HG03280 (cell line): ENCODE measurements around the gene SEC24C.
"Not testable (repeated sequence)": the region's sequence is repeated elsewhere in the genome, so short reads cannot be mapped to it uniquely, and the experiment has no call there.

Experiments
- ATAC-seq: cut with Tn5 transposase; IDR thresholded peaks from one replicate; pipeline ENCODE4 v1.9.1; 2021; ENCODE audit warnings: mild to moderate bottlenecking, moderate library complexity; ENCODE audit not compliant: unreplicated experiment

Gene SEC24C

DNA sequence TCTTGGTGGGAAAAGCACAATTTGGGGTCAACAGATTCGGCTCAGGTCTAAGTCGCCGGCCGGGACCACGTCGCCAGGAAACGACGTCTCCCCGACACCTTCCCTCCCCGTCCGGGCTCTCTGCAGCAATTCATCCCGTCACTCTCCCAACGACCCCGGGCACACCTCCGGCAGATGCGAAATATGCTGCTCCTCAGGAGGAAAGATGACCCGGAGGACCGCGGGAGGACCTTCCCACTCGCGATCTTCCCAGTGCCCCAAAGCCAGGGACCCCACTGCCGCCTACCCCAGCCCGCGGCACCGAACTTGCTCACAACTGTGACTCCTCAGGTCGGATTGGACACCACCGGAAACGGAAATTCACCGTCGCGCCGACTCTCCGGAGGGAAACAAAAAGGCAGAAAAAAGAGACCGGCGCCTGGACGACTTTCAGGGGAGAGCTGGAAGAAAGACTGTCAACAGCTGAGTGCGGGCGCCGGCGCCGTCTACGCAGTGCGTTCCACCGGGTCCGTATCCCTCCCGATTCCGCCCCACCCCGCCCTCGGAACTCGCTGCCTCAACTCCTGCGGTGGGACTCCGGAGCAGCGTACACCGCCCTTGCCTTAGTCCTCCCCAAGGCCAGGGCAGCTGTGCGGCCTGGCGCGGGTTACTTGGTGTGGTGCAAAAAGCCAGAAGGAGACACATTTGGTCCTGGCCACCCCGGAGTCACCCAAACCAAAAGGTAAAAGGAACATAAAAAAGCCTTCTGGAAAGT lies 13.8 kb upstream of the SEC24C start:
- peak; percentile 91 for ATAC-seq

DNA sequence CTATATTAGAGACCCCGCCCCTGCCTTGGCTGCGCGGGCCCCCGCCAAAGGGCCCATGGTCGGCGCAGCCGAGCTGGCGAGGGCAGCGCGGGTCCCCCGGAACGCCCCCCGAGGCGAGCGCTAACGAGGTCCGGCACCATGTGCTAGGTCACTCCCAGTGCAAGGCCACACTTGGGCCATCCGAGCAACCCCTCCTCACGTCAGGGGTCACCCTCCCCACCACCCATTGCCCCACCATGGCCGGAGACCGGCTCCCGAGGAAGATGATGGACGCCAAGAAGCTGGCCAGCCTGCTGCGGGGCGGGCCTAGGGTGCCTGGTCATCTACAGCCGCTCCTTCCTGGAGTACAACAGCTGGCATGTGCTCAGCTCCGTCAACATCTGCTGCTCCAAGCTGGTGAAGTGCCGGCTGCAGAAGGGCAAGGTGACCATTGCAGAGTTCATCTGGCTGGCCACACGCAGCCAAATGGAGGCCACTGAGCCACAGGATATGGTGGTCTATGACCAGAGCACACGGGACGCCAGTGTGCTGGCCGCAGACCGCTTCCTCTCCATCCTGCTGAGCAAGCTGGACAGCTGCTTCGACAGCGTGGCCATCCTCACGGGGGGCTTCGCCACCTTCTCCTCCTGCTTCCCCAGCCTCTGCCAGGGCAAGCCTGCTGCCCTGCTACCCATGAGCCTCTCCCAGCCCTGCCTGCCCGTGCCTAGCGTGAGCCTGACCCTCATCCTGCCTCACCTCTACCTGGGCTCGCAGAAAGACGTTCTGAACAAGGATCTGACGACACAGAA lies 12.4 kb upstream of the SEC24C start:
- no peak for ATAC-seq

GRCh38 chr10:73732426-73732825 lies 11.7 kb upstream of the SEC24C start:
- ATAC-seq = no peak

GRCh38 chr10:73732931-73733623 lies 11.1 kb upstream of the SEC24C start:
- ATAC-seq = no peak

GRCh38 chr10:73734028-73734720 lies 10.0 kb upstream of the SEC24C start:
- no peak for ATAC-seq

GRCh38 chr10:73734796-73735305 lies 9.3 kb upstream of the SEC24C start:
- no peak for ATAC-seq

GRCh38 chr10:73740501-73741254 lies 3.5 kb upstream of the SEC24C start:
- not testable (repeated sequence) for ATAC-seq

DNA sequence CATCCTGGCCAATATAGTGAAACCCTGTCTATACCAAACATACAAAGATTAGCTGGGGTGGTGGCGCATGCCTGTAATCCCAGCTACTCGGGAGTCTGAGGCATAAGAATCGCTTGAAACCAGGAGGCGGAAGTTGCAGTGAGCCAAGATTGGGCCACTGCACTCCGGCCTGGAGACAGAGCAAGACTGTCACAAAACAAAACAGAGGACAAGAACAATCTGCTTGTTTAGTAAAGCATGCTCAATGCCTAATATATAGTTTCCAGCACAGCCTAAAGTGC lies 1.8 kb upstream of the SEC24C start:
- ATAC-seq = no peak

- no peak for ATAC-seq
Measured at GRCh38 chr10:73743327-73743904, 756 bp upstream of the SEC24C start.

DNA sequence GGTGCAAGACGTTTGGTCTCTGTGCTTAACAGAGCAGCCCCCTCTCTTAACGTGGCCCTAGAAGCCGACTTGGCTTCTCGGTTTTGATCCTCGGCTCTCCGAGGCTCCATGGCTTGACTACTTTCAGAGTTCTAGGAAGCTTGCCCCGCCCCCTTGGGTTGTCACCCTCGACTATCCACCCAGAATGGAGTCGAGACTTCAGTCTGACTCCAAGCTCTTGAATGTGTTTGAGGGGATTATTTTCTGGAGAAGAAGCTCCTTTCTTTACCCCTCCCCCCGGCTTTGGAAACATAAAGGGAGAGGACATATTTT lies 448 bp downstream of the SEC24C start:
- ATAC-seq = peak; percentile 20

- no peak for ATAC-seq
Measured at GRCh38 chr10:73746721-73747120, 2.5 kb downstream of the SEC24C start.

GRCh38 chr10:73750819-73751218 lies 6.6 kb downstream of the SEC24C start:
- ATAC-seq = no peak

GRCh38 chr10:73756183-73756582 lies 12.0 kb downstream of the SEC24C start:
- ATAC-seq = no peak

DNA sequence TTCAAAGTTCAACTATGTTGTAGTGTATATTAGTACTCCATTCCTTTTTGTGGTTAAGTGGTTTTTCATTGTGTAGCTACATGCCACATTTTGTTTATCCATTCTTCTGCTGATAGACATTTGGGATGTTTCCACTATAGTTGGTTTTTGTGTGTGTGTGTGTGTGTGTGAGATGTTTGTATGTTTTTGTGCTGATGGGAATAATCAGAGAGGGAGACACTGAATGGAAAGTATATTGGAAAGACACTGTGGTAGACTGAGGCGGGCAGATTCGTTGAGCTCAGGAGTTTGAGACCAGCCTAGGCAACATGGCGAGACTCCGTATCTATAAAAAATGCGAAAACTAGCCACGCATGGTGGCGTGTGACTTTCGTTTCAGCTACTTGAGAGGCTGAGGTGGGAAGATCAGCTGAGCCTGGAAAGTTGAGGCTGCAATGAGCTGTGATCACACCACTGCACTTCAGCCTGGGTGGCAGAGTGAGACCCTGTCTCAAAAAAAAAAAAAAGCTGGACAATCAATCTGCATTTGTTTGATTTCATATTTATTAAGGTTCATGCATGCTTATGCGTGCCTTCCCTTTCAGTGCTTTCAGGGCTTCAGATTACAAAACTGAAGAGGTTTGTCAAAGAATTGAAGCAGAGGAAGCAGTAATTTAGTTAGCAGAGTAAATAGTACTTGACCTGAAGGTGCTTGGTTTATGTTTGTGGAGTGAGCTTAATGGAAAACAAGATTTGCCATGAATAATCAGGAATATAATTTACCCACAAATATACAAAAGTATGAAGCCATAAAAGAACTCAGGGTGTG lies 14.7 kb downstream of the SEC24C start:
- ATAC-seq = no peak

DNA sequence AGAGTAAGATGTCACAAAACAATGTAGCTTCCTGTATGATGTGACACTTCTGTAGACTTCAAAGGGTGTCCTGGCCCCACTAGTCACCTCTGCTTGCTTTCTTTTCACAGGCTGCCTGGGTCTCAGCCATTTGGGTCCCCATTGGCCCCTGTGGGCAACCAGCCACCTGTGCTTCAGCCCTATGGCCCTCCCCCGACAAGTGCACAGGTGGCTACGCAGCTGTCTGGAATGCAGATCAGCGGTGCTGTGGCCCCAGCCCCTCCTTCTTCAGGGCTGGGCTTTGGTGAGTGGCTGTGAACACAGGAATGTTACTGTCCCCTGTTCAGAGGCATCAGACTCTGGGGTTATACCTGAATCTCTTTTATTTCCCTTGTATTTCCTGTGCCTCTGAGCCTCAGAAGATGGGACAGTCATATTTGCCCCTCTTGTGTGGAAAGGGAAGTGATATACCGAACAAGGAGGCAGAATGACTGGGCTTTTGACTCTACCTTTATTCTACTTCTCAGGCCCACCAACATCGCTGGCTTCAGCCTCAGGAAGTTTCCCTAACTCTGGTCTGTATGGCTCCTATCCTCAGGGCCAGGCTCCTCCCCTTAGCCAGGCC lies 15.4 kb downstream of the SEC24C start:
- ATAC-seq = no peak

DNA sequence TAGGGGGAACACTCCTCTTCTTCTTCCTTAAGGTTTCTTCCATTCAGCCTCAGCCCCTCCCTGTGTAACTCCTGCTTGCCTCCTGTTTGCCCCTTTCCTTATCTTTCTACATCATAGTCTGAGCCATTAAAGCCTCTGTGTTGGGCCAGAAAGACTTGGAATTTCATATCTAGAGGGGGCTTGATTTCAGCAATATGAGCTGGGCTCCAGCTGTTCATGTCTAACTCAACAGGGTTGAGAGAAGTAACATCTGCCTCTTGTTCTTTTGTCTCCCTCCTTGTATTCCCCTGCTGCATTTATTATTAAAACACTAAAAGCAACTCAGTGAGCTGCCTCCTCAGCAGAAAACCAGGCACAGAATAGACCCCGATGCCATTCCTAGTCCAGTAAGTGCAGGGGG lies 17.6 kb downstream of the SEC24C start:
- ATAC-seq = no peak

GRCh38 chr10:73762915-73763314 lies 18.7 kb downstream of the SEC24C start:
- ATAC-seq = no peak

DNA sequence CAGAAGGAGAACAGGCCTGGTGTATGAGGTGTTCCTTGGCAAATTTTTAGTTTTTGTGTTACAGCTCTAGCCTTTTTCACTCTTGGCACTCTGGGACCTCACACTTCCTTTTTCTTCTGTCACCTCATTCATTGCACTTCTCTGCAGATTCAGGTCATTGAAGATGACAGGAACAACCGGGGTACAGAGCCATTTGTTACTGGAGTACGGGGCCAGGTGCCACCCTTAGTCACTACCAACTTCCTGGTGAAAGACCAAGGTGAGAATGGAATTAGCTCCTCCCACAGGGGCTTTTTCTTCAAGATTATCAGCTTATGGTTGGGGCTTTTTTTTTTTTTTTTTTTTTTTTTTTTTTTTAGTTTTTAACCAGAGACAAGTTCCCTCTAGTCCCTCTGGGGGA lies 19.2 kb downstream of the SEC24C start:
- ATAC-seq = no peak

GRCh38 chr10:73765066-73765465 lies 20.9 kb downstream of the SEC24C start:
- ATAC-seq = no peak
